GM12892 (cell line): Measurements from ENCODE around the gene BLMH.

ENCODE experiments used
- DNase-seq: peaks from one replicate; pipeline ENCODE4 v3.0.0; 2011; ENCODE audit not compliant: insufficient read length
- FAIRE-seq: peaks from 2 replicates; lab custom pipeline; 2011; peaks lifted over from hg19 to GRCh38; lab: Jason Lieb, UNC
- POLR2A ChIP-seq: IDR thresholded peaks from 2 replicates; pipeline ENCODE4 v1.6.1; 2011; ENCODE audit warnings: low read depth, low read length, control low read depth
- POLR2AphosphoS5 ChIP-seq: IDR thresholded peaks from 2 replicates; pipeline ENCODE4 v1.6.1; 2011; ENCODE audit warnings: low read depth, low read length, control low read depth
- TAF1 ChIP-seq: IDR thresholded peaks from 2 replicates; pipeline ENCODE4 v1.6.1; 2011; ENCODE audit warnings: low read depth, mild to moderate bottlenecking, control low read depth, low read length, borderline replicate concordance

Gene BLMH

GRCh38 chr17:30263552-30264333 lies 28.0 kb downstream of the BLMH start:
- DNase-seq (no peak), FAIRE-seq (no peak)
- no peak for TF ChIP-seq POLR2A
- TF ChIP-seq TAF1 = no peak

GRCh38 chr17:30256756-30257506 lies 34.8 kb downstream of the BLMH start:
- DNase-seq (no peak), FAIRE-seq (no peak)
- TF ChIP-seq POLR2AphosphoS5 = no peak
- no peak for TF ChIP-seq TAF1
- no peak for TF ChIP-seq POLR2A

GRCh38 chr17:30254150-30254549 lies 37.6 kb downstream of the BLMH start:
- FAIRE-seq = no peak
- TF ChIP-seq POLR2A = no peak
- no peak for TF ChIP-seq TAF1
- TF ChIP-seq POLR2AphosphoS5 = no peak

GRCh38 chr17:30253312-30253711 lies 38.4 kb downstream of the BLMH start:
- DNase-seq = no peak
- FAIRE-seq = no peak
- TF ChIP-seq POLR2A = no peak
- no peak for TF ChIP-seq POLR2AphosphoS5
- no peak for TF ChIP-seq TAF1

More at GRCh38 chr17:30254150-30254549, 37.6 kb downstream of the BLMH start:
- no peak for DNase-seq

GRCh38 chr17:30251931-30252330 lies 39.8 kb downstream of the BLMH start:
- DNase-seq (no peak), FAIRE-seq (no peak)
- TF ChIP-seq POLR2AphosphoS5 (no peak), POLR2A (no peak), TAF1 (no peak)

GRCh38 chr17:30249460-30249859 lies 42.3 kb downstream of the BLMH start:
- TF ChIP-seq POLR2A = no peak
- TF ChIP-seq TAF1 = no peak
- no peak for TF ChIP-seq POLR2AphosphoS5
- FAIRE-seq = no peak
- DNase-seq = no peak

GRCh38 chr17:30248786-30249185 lies 43.0 kb downstream of the BLMH start:
- DNase-seq (no peak), FAIRE-seq (no peak)
- TF ChIP-seq TAF1 (no peak), POLR2A (no peak), POLR2AphosphoS5 (no peak)

- FAIRE-seq (no peak), DNase-seq (no peak)
- TF ChIP-seq TAF1 (no peak), POLR2AphosphoS5 (no peak), POLR2A (no peak)
Observed at GRCh38 chr17:30246460-30246859, 45.3 kb downstream of the BLMH start.

GRCh38 chr17:30244853-30245385 lies 46.8 kb downstream of the BLMH start:
- no peak for FAIRE-seq
- TF ChIP-seq POLR2AphosphoS5 (no peak), TAF1 (no peak), POLR2A (no peak)
- no peak for DNase-seq

- TF ChIP-seq TAF1 = no peak
- TF ChIP-seq POLR2A = no peak
- TF ChIP-seq POLR2AphosphoS5 = no peak
- DNase-seq (no peak), FAIRE-seq (no peak)
Observed at GRCh38 chr17:30243568-30243967, 48.2 kb downstream of the BLMH start.

GRCh38 chr17:30243002-30243401 lies 48.7 kb downstream of the BLMH start:
- TF ChIP-seq POLR2A = no peak
- TF ChIP-seq POLR2AphosphoS5 = no peak
- TF ChIP-seq TAF1 = no peak
- FAIRE-seq = no peak
- DNase-seq = no peak

- DNase-seq = no peak
- no peak for TF ChIP-seq POLR2AphosphoS5
- no peak for TF ChIP-seq POLR2A
- no peak for TF ChIP-seq TAF1
- no peak for FAIRE-seq
Observed at GRCh38 chr17:30241051-30241450, 50.7 kb downstream of the BLMH start.
